RWPE1 (cell line): Measurements from ENCODE around the gene MYD88.
A peak's percentile ranks its signal among the peaks of the same experiment; 100 is the strongest.

Source experiments
- CTCF ChIA-PET: fragments of 350-600 bp; sonication (Branson Sonifier 250); formaldehyde crosslinking; extraction: SDS; loops from one replicate; lab custom pipeline; 2021; lab: Yijun Ruan, JAX
- POLR2A ChIA-PET: fragments of 400-600 bp; formaldehyde crosslinking; extraction: SDS; loops from one replicate; lab custom pipeline; 2020; ENCODE audit warnings: antibody characterized with exemption; ENCODE audit not compliant: low non-redundant PET; lab: Yijun Ruan, JAX
- DNase-seq: peaks from one replicate; pipeline ENCODE4 v3.0.0; 2012; ENCODE audit warnings: low spot score
- H3K27ac ChIP-seq: fragments of 450-650 bp; 2 replicates; pipeline ENCODE4 v1.5.1; 2017
- TF ChIP-seq, protein P1 (sequence below): fragments of 450-650 bp; conservative IDR thresholded peaks from 2 replicates; pipeline ENCODE4 v1.5.1; 2017; ENCODE audit warnings: low read depth, mild to moderate bottlenecking

MYD88 gene

DNA sequence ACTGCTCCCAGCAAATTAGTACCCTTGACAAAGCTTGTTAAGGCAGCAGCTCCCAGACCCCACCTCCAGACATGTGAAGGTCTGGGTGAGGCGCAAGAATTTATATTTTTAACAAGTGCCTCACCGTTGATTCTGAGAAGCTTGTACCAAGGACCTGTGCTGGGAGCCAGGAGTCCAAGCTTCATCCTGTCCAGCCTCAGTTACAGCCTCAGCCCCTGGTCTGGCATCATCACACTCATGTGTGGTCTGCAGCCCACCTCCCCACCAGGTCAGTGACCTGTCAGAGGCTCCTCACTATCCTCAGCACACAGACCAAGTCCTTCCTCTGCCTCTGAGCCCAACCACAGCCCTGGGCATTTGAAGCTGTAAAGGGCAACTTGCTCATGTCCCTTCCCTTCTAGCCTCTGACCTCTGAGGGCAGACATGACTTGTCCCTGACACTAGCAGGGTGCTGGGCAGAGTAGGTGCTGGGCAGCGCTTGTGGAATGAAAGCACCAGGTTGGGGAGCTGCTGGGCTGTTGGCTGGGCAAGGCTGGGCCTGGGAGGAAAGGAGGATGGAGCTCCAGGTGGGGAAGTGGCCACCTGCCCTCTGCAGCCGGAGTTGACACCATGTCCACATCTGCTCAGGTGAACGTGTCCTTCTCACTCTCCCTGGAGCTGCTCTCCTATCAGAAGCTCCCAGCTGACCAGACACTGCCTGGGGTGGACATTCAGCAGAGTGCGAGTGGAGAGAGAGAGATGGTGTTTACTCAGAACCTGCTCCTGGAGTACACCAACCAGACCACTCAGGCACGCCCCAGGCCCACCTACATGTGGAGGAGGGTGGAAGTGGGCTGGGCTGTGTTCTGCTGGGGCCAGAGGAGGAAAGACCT, 18.4 kb upstream of the MYD88 start:
- CTCF ChIA-PET, result no interaction called here
- H3K27ac ChIP-seq, result peak overlapping the region; percentile 26
- POLR2A ChIA-PET, result no interaction called here
- TF ChIP-seq, protein P1, sequence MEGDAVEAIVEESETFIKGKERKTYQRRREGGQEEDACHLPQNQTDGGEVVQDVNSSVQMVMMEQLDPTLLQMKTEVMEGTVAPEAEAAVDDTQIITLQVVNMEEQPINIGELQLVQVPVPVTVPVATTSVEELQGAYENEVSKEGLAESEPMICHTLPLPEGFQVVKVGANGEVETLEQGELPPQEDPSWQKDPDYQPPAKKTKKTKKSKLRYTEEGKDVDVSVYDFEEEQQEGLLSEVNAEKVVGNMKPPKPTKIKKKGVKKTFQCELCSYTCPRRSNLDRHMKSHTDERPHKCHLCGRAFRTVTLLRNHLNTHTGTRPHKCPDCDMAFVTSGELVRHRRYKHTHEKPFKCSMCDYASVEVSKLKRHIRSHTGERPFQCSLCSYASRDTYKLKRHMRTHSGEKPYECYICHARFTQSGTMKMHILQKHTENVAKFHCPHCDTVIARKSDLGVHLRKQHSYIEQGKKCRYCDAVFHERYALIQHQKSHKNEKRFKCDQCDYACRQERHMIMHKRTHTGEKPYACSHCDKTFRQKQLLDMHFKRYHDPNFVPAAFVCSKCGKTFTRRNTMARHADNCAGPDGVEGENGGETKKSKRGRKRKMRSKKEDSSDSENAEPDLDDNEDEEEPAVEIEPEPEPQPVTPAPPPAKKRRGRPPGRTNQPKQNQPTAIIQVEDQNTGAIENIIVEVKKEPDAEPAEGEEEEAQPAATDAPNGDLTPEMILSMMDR, result no peak
- DNase-seq, result no peak

DNA sequence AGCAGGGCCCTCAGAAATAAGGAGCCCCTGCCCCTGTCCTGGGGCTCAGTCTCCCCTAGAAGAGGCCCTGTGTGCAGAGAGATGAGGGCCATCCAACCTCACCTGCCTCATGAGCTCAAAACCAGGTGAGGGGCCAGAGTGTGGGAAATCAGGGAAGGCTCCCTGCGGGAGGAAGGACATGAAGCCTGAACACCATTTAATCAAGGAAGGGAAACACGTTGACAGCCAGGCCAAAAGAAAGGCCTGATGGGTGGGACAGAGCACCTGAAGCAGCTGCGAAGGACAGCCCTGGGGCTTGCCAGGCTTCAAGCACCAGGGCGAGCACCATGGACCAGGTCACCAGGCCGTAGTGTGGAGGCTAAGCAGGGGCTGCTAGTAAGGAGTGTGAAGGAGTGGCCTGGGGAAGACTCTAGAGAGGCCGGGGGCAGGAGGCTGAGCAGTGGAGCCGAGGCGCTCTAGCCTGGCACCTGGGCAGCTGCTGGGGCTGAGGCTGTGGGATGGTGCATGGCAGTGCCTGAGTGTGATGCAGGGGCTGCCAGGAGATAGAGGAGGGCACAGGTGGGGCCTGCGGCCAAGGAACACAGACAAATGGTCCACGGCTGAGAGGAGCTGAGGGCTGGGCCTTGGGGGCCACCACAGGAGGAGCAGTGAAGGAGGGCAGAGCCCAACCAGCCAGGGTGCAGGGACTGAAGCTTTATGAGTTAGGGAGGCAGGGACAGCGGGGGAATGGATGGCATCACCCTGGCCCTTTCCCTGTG, 17.6 kb upstream of the MYD88 start:
- CTCF ChIA-PET, result interaction anchor here (1.0 kb wide), 1 partner anchor 126 kb away, joined by 3 read pairs; no protein-coding TSS in a partner anchor

DNA sequence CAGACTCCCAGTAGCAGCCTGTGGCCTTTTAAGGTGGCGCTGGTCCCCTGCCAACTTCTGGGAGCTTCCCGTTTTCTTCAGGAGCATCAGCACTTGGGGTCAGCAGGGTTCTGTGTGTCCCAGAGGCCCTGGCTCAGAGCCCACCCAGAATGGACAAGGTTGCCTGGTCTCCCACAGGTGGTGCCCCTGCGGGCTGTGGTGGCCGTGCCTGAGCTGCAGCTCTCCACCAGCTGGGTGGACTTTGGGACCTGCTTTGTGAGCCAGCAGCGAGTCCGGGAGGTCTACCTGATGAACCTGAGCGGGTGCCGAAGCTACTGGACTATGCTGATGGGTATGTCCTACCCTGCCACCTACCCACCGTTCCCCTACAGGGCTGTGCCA, 17.0 kb upstream of the MYD88 start:
- ChIA-PET POLR2A (no interaction called here), CTCF (interaction anchor here (1.0 kb wide), 1 partner anchor 126 kb away, joined by 3 read pairs; no protein-coding TSS in a partner anchor)
- DNase-seq, result no peak
- H3K27ac ChIP-seq, result no peak overlapping the region
- TF ChIP-seq, protein P1, result no peak

More for the DNA sequence above, 17.6 kb upstream of the MYD88 start:
- peak overlapping the region; percentile 26 for H3K27ac ChIP-seq
- POLR2A ChIA-PET, result no interaction called here
- no peak for DNase-seq
- TF ChIP-seq, protein P1, result no peak

DNA sequence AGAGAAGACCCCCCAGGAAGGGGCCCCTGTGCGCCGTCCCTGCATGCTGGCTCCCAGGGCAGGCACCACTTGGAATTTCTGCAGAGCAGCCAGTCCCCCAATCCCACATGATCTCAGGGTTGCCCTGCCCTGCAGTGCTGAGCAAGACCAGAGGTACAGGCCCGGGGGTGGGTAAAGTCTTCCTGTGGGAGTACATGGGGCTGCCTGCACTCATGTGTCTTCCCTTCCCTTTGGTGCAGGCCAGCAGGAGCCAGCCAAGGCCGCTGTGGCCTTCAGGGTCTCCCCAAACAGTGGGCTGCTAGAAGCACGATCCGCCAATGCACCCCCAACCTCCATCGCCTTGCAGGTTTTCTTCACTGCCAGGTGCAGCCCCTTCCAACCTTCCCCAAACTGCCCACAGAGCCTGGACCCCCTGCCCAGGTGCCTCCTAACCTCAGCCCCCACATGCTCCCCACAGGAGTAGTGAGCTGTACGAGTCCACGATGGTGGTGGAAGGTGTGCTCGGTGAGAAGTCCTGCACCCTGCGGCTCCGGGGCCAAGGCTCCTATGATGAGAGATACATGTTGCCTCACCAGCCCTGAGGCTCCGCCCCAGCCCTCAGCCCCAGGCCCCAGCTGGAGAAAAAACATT, 16.5 kb upstream of the MYD88 start:
- TF ChIP-seq, protein P1, result no peak
- POLR2A ChIA-PET, result no interaction called here

DNA sequence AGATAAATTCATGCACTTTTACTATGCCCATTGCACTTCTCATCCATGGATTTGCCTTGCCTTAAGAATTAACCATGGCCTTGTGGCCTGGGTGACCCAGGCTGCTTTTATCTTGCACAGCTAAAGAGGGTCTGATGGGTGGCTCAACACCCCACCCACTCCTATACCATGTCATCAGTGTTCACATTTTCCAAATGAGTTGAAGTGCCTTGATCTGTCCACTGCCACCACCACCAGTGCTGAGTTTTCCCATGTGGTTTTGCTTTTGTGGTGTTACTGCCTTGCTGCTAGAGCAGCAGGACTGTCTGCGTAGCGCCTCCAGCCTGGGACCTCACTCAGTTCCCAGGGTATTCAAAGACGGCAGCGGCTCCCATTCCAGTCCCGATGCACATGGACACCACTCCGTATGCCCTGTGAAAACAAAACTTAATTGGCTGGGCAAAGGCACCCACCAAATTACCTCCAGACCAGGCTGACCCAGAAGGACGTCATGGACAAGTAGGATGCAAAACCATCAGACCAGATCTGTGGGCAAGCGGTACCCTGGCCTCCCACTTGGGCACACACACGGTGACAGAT, 15.7 kb upstream of the MYD88 start:
- CTCF ChIA-PET, result no interaction called here
- no peak for DNase-seq
- no peak overlapping the region for H3K27ac ChIP-seq
- POLR2A ChIA-PET, result no interaction called here
- TF ChIP-seq, protein P1, result no peak

More for the DNA sequence above, 16.5 kb upstream of the MYD88 start:
- H3K27ac ChIP-seq, result no peak overlapping the region
- CTCF ChIA-PET, result no interaction called here
- no peak for DNase-seq
